ENCODE data around the gene SLC25A36. TPM values are rescaled to one million over a fixed set of nuclear protein-coding genes. Genes with fewer than 3 reads are reported as not detected.

Gene SLC25A36
- total RNA-seq, 4 donors from 2014 or later, result 35.1 to 63.3 (median 54.3) TPM

GRCh38 chr3:140924097-140924873, 17.4 kb upstream of the SLC25A36 start:
- no peak for TF ChIP-seq POLR2A (IDR thresholded peaks at IDR 0.05)
- no peak for TF ChIP-seq CTCF (IDR thresholded peaks at IDR 0.05)
- intact Hi-C loops (cut with DNase I; ENCODE audit: low total_unique reads), result no loop called here
- WGBS, 2 donors, result 77 to 80% methylated on average over 6 of the region's 6 CpGs
- no peak for DNase-seq (ENCODE audit: low spot score in 2 of 2)
- no peak overlapping the region for H3K4me3 ChIP-seq (ENCODE audit: low read depth, poor library complexity, severe bottlenecking)

GRCh38 chr3:140927279-140928069, 14.2 kb upstream of the SLC25A36 start:
- DNase-seq (ENCODE audit: low spot score in 2 of 2), result no peak
- intact Hi-C loops (cut with DNase I; ENCODE audit: low total_unique reads), result no loop called here
- no peak overlapping the region for H3K4me3 ChIP-seq (ENCODE audit: low read depth, poor library complexity, severe bottlenecking)
- no peak for TF ChIP-seq CTCF (IDR thresholded peaks at IDR 0.05)
- 14 to 36% methylated on average over 3 of the region's 3 CpGs for WGBS, 2 donors

- DNase-seq (ENCODE audit: low spot score in 2 of 2), result no peak
- WGBS, 2 donors, result 79 to 86% methylated on average over 1 of the region's 1 CpG
- intact Hi-C loops (cut with DNase I; ENCODE audit: low total_unique reads), result no loop called here
- H3K4me3 ChIP-seq (ENCODE audit: low read depth, poor library complexity, severe bottlenecking), result no peak overlapping the region
- TF ChIP-seq CTCF (IDR thresholded peaks at IDR 0.05), result no peak
- no peak for TF ChIP-seq POLR2A (IDR thresholded peaks at IDR 0.05)
These were observed 12.2 kb upstream of the SLC25A36 start for GRCh38 chr3:140929446-140929845.

GRCh38 chr3:140931016-140931454, 10.6 kb upstream of the SLC25A36 start:
- 8 to 9% methylated on average over 12 of the region's 12 CpGs for WGBS, 2 donors
- intact Hi-C loops (cut with DNase I; ENCODE audit: low total_unique reads), result no loop called here
- H3K4me3 ChIP-seq (ENCODE audit: low read depth, poor library complexity, severe bottlenecking), result no peak overlapping the region
- no peak for TF ChIP-seq POLR2A (IDR thresholded peaks at IDR 0.05)
- TF ChIP-seq CTCF (IDR thresholded peaks at IDR 0.05), result no peak
- no peak for DNase-seq (ENCODE audit: low spot score in 2 of 2)

GRCh38 chr3:140931801-140932200, 9.8 kb upstream of the SLC25A36 start:
- TF ChIP-seq CTCF (IDR thresholded peaks at IDR 0.05) (no peak), POLR2A (IDR thresholded peaks at IDR 0.05) (no peak)
- intact Hi-C loops (cut with DNase I; ENCODE audit: low total_unique reads), result no loop called here
- H3K4me3 ChIP-seq (ENCODE audit: low read depth, poor library complexity, severe bottlenecking), result no peak overlapping the region
- no peak for DNase-seq (ENCODE audit: low spot score in 2 of 2)

Data from lower leg skin (tissue), 4 donors.